IMR-90 (cell line): ENCODE measurements around the gene NLRP3. TPM values are rescaled to one million over a fixed set of nuclear protein-coding genes. Genes with fewer than 3 reads are reported as not detected.

ENCODE experiments used
- ATAC-seq: fragments of 200-7000 bp; cut with Tn5 transposase; 2 replicates; pipeline ENCODE4 v1.9.1; 2020; ENCODE audit warnings: low read depth, mild to moderate bottlenecking, moderate library complexity
- BruUV-seq: library from RNA; stranded (reverse); fragments of 400-500 nt; replicated peaks from 2 replicates; lab custom pipeline; 2021; lab: Mats Ljungman, UMichigan
- CTCF ChIA-PET: fragments of 300-600 bp; formaldehyde crosslinking; extraction: SDS; loops from one replicate; lab custom pipeline; 2021; ENCODE audit warnings: antibody characterized with exemption; lab: Yijun Ruan, JAX
- POLR2A ChIA-PET: fragments of 300-600 bp; sonication (Branson Sonifier 250); formaldehyde crosslinking; loops from one replicate; lab custom pipeline; 2022; ENCODE audit warnings: antibody characterized with exemption; ENCODE audit not compliant: unreplicated experiment; lab: Charles Lee
- DNase-seq: peaks from one replicate; pipeline ENCODE4 v3.0.0; 2013
- H2AFZ ChIP-seq: replicated peaks from 2 replicates; pipeline ENCODE3; 2013; ENCODE audit warnings: low read length, mild to moderate bottlenecking; ENCODE audit not compliant: poor library complexity
- H2AK5ac ChIP-seq: 2 replicates; pipeline ENCODE4 v1.6.1; 2013; ENCODE audit warnings: low read depth, low read length, inconsistent platforms
- H2AK9ac ChIP-seq: replicated peaks from 2 replicates; pipeline ENCODE3; 2013; ENCODE audit warnings: mild to moderate bottlenecking, low read depth, low read length, moderate library complexity; ENCODE audit not compliant: poor library complexity
- H2BK120ac ChIP-seq: 2 replicates; pipeline ENCODE4 v1.6.1; 2013; ENCODE audit warnings: low read depth, low read length, inconsistent platforms
- H2BK15ac ChIP-seq: 3 replicates; pipeline ENCODE4 v1.6.1; 2013; ENCODE audit warnings: low read depth, low read length, inconsistent platforms
- H2BK20ac ChIP-seq: 2 replicates; pipeline ENCODE4 v1.6.1; 2013; ENCODE audit warnings: low read depth, mild to moderate bottlenecking, inconsistent platforms, low read length, moderate library complexity
- H2BK5ac ChIP-seq: 2 replicates; pipeline ENCODE4 v1.6.1; 2013; ENCODE audit warnings: mild to moderate bottlenecking, low read depth, low read length, inconsistent platforms; ENCODE audit not compliant: poor library complexity, severe bottlenecking
- H3K14ac ChIP-seq: replicated peaks from 2 replicates; pipeline ENCODE4 v1.6.1; 2013; ENCODE audit warnings: low read depth, low read length, inconsistent platforms
- H3K18ac ChIP-seq: 2 replicates; pipeline ENCODE4 v1.6.1; 2013; ENCODE audit warnings: low read depth, low read length, control low read depth
- H3K23ac ChIP-seq: 2 replicates; pipeline ENCODE4 v1.6.1; 2013; ENCODE audit warnings: low read depth, low read length, inconsistent platforms
- H3K27ac ChIP-seq: 2 replicates; pipeline ENCODE4 v1.5.1; 2013; ENCODE audit warnings: mild to moderate bottlenecking, control low read depth, low read length; ENCODE audit not compliant: insufficient read depth
- H3K27me3 ChIP-seq: 2 replicates; pipeline ENCODE4 v1.6.1; 2013; ENCODE audit warnings: low read length; ENCODE audit not compliant: control insufficient read depth, insufficient read depth
- H3K36me3 ChIP-seq: 2 replicates; pipeline ENCODE4 v1.6.1; 2013; ENCODE audit warnings: low read length, mixed read lengths; ENCODE audit not compliant: control insufficient read depth, insufficient read depth
- H3K4ac ChIP-seq: 2 replicates; pipeline ENCODE4 v1.6.1; 2013; ENCODE audit warnings: low read depth, low read length, inconsistent platforms
- H3K4me1 ChIP-seq: 2 replicates; pipeline ENCODE4 v1.6.1; 2013; ENCODE audit warnings: low read length, mixed read lengths; ENCODE audit not compliant: control insufficient read depth, insufficient read depth
- H3K4me2 ChIP-seq: 2 replicates; pipeline ENCODE4 v1.6.1; 2013; ENCODE audit warnings: low read depth, mild to moderate bottlenecking, control low read depth, low read length, moderate library complexity
- H3K4me3 ChIP-seq: 2 replicates; pipeline ENCODE4 v1.5.1; 2013; ENCODE audit warnings: low read depth, mild to moderate bottlenecking, control low read depth, low read length, moderate library complexity; ENCODE audit not compliant: insufficient read depth
- H3K56ac ChIP-seq: 2 replicates; pipeline ENCODE4 v1.6.1; 2013; ENCODE audit warnings: low read length, inconsistent platforms; ENCODE audit not compliant: insufficient read depth; ENCODE audit errors: extremely low read depth
- H3K79me1 ChIP-seq, 2 experiments: 2 replicates each; pipeline ENCODE4 v1.6.1; 2013; ENCODE audit warnings: low read length in 2 of 2, inconsistent platforms in 1 of 2, low read depth in 1 of 2
- H3K9ac ChIP-seq: 2 replicates; pipeline ENCODE4 v1.6.1; 2013; ENCODE audit warnings: low read depth, low read length, control low read depth
- H3K9me1 ChIP-seq: 2 replicates; pipeline ENCODE4 v1.6.1; 2013; ENCODE audit warnings: low read length, inconsistent platforms; ENCODE audit not compliant: insufficient read depth
- H3K9me3 ChIP-seq: 2 replicates; pipeline ENCODE4 v1.6.1; 2013; ENCODE audit warnings: low read length; ENCODE audit not compliant: control insufficient read depth, insufficient read depth
- H4K20me1 ChIP-seq: 2 replicates; pipeline ENCODE4 v1.6.1; 2013; ENCODE audit warnings: low read length, inconsistent platforms; ENCODE audit not compliant: insufficient read depth
- H4K5ac ChIP-seq: 2 replicates; pipeline ENCODE4 v1.6.1; 2013; ENCODE audit warnings: mild to moderate bottlenecking, low read depth, low read length, control low read depth
- H4K8ac ChIP-seq, 2 experiments: 2 replicates each; pipeline ENCODE4 v1.6.1; 2013; ENCODE audit warnings: low read depth in 2 of 2, low read length in 2 of 2, control low read depth in 1 of 2, inconsistent platforms in 1 of 2
- H4K91ac ChIP-seq: 2 replicates; pipeline ENCODE4 v1.6.1; 2013; ENCODE audit warnings: low read depth, low read length, inconsistent platforms; ENCODE audit not compliant: insufficient read depth
- MAZ ChIP-seq: IDR thresholded peaks from 2 replicates; pipeline ENCODE4 v1.6.1; 2012; ENCODE audit warnings: low read depth, mild to moderate bottlenecking, low read length, improper control_type of control experiment, moderate library complexity, borderline replicate concordance
- RFX5 ChIP-seq: IDR thresholded peaks from 2 replicates; pipeline ENCODE4 v1.8.0; 2012; ENCODE audit warnings: low read depth, mild to moderate bottlenecking, low read length, moderate library complexity
- WGBS, 2 experiments: methylation state at CpG; one replicate each; pipeline versions ENCODE4 v1.1.5 to v1.1.7; 2013; ENCODE audit warnings: missing lambda C conversion rate in 2 of 2; ENCODE audit not compliant: insufficient read length in 1 of 2; ENCODE audit errors: extremely low coverage in 2 of 2; 5-methylcytosine and 5-hydroxymethylcytosine counted together
- dilution Hi-C: fragments of 300-500 bp; cut with HindIII; formaldehyde crosslinking; loops from one replicate; pipeline ENCODE4 v1.14.3; 2018; ENCODE audit warnings: low sequenced_read_pairs; ENCODE audit not compliant: unreplicated experiment
- in situ Hi-C: fragments of 300-500 bp; cut with MboI; formaldehyde crosslinking; loops from 3 replicates; pipeline ENCODE4 v1.14.3; 2019; ENCODE audit warnings: low sequenced_read_pairs, inconsistent platforms, mixed read lengths
- intact Hi-C: fragments of 100-400 bp; cut with micrococcal nuclease; formaldehyde crosslinking; loops from 2 replicates; pipeline ENCODE4 v1.10.0; 2022
- polyA plus RNA-seq, 3 experiments: library from polyadenylated mRNA; depleted of rRNA; stranded (reverse); fragments of >200 nt; gene quantifications; 2 replicates each; pipeline ENCODE4 v1.2.3, GENCODE V29; 2012; ENCODE audit warnings: low replicate concordance in 1 of 3
- total RNA-seq: library from RNA; depleted of rRNA; stranded (reverse); fragments of >200 nt; gene quantifications from 2 replicates; pipeline ENCODE4 v1.2.3, GENCODE V29; 2012

Gene NLRP3
- total and polyA plus RNA-seq, 2 of the 4 experiments (the other 2 are of a cell fraction) = 0.18 TPM; not detected in 1

DNA sequence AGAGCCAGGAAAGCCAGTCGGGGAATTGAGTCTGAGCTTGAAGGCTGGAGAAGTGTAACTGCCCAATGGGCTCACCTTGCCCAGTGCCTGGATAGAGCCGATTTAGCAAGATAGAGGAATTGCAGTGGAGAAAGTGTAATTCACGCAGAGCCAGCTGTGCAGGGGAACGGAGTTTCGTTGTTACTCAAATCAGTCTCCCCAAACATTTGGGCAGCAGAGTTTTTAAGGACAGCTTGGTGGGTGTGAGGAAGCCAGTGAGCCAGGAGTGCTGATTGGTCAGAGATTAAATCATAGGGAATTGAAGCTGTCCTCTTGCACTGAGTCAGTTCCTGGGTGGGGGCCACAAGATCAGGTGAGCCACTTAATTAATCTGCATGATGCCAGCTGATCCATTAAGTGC is 28.4 kb upstream of the NLRP3 start:
- Histone ChIP-seq H4K20me1 (no peaks in the 10 kb centered on the region), H3K27me3 (no peaks in the 10 kb centered on the region), H3K9ac (no peak overlapping the region), H3K4me1 (peaks cover 2% of the 10 kb centered on the region; the same call in 1 of the 2 replicates), H4K8ac (no peak overlapping the region), H2BK120ac (no peak overlapping the region), H2BK20ac (no peak overlapping the region), H4K5ac (no peak overlapping the region), H3K23ac (no peak overlapping the region), H2AK9ac (no peak overlapping the region), H2AK5ac (no peak overlapping the region), H3K4me2 (no peak overlapping the region), H3K14ac (no peak overlapping the region), H3K36me3 (no peaks in the 10 kb centered on the region), H3K4ac (no peak overlapping the region), H3K27ac (no peak overlapping the region), H3K4me3 (no peak overlapping the region), H3K9me3 (no peaks in the 10 kb centered on the region), H2BK15ac (no peak overlapping the region), H2AFZ (no peak overlapping the region), H3K9me1 (no peaks in the 10 kb centered on the region), H3K18ac (no peak overlapping the region), H2BK5ac (no peak overlapping the region), H3K56ac (no peak overlapping the region), H4K91ac (no peak overlapping the region), H3K79me1 (no peaks in the 10 kb centered on the region)
- intact Hi-C loops = no loop called here
- 46% methylated on average over 2 of the region's 5 CpGs; no CpG with 5 or more reads in 1 of the 2 experiments for WGBS, 2 experiments
- DNase-seq (no peak), ATAC-seq (no peak)
- in situ Hi-C loops = no loop called here
- ChIA-PET POLR2A (no interaction called here), CTCF (no interaction called here)
- no peak for TF ChIP-seq RFX5
- no peak for TF ChIP-seq MAZ
- no TSS peak for BruUV-seq
- dilution Hi-C loops = no loop called here
